Ascending aorta (tissue), 2 donors: ENCODE results near the gene TRIM17. TPM values are rescaled to one million over a fixed set of nuclear protein-coding genes. Genes with fewer than 3 reads are reported as not detected.

Source experiments
- DNase-seq, 2 donors: peaks; one replicate each; pipeline ENCODE4 v3.0.0-alpha.2; 2019; ENCODE audit warnings: low spot score in 2 of 2
- H3K27ac ChIP-seq, 2 donors: fragments of 200-600 bp; sonication (generic); one replicate each; pipeline ENCODE4 v1.5.1; 2016 to 2017; ENCODE audit warnings: mild to moderate bottlenecking in 1 of 2
- H3K27me3 ChIP-seq: fragments of 200-600 bp; sonication (generic); one replicate; pipeline ENCODE4 v1.5.1; 2017
- H3K36me3 ChIP-seq, 2 donors: fragments of 200-600 bp; sonication (generic); one replicate each; pipeline ENCODE4 v1.5.1; 2016
- H3K4me1 ChIP-seq, 2 donors: fragments of 200-600 bp; sonication (generic); one replicate each; pipeline ENCODE4 v1.5.1; 2016 to 2017; ENCODE audit warnings: mild to moderate bottlenecking in 1 of 2
- H3K4me3 ChIP-seq, 2 donors: fragments of 200-600 bp; sonication (generic); one replicate each; pipeline ENCODE4 v1.5.1; 2016 to 2017; ENCODE audit warnings: mild to moderate bottlenecking in 1 of 2
- H3K9me3 ChIP-seq, 2 donors: fragments of 200-600 bp; sonication (generic); one replicate each; pipeline ENCODE4 v1.5.1; 2016
- CTCF ChIP-seq, 3 experiments: fragments of 200-600 bp in 2 of 3; fragments of 450-650 bp in 1 of 3; sonication (generic) in 2 of 3; IDR thresholded peaks; one replicate each; pipeline ENCODE4 v1.5.1; 2016 to 2019; ENCODE audit warnings: antibody characterized with exemption in 3 of 3, mild to moderate bottlenecking in 1 of 3, moderate library complexity in 1 of 3
- intact Hi-C: fragments of 100-400 bp; cut with DNase I; formaldehyde crosslinking; loops from one replicate; pipeline ENCODE4 v1.15.1; 2023
- total RNA-seq: library from RNA; depleted of rRNA; stranded (reverse); fragments of >200 nt; gene quantifications from one replicate; pipeline ENCODE4 v1.1.0, GENCODE V29; 2016

TRIM17 gene
- total RNA-seq, 1 donor from 2014 or later: not detected

DNA sequence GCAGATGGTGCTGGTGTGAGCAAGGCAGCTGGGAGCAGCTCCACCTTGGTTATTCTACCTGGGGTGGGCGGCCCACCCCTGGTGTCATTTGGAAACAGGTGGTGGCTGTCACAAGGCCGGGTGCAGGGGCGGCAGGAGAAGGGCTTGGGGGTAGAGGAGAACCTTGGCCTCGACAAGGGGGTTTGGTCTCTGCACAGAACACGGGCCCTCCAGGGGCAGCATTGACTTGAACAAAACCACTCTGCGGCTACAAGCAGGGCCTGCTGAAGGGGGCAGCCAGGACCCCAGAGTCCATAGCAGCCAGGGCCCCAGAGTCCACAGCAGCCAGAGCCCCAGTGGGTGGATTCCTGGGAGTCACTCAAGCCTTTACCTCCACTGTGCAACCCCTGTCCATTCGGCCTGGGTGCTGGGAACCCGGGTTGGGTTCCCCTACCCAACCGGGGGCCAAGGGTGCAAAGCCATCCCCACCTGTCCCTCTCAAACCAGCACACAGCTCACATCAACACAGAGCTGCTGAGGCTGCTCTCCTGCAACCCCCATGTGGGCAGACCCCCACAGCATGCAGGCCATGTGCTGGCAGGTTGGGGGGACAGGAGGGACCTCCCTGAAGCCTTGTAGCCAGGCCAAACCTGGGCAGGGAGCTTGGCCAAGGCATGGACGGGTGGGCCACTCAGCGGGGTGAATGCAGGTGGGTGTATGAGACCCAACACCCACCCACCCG is 17.8 kb downstream of the TRIM17 start:
- H3K4me3 ChIP-seq: no peak overlapping the region
- H3K4me1 ChIP-seq: peaks cover 0 to 3% of the 10 kb centered on the region in 2 donors
- peaks cover 34 to 64% of the 10 kb centered on the region in 2 donors for H3K36me3 ChIP-seq
- H3K27me3 ChIP-seq: no peaks in the 10 kb centered on the region
- no peak overlapping the region for H3K27ac ChIP-seq
- H3K9me3 ChIP-seq: no peaks in the 10 kb centered on the region
- TF ChIP-seq CTCF (IDR thresholded peaks at IDR 0.05): no peak
- no peak for DNase-seq
- intact Hi-C loops: no loop called here

DNA sequence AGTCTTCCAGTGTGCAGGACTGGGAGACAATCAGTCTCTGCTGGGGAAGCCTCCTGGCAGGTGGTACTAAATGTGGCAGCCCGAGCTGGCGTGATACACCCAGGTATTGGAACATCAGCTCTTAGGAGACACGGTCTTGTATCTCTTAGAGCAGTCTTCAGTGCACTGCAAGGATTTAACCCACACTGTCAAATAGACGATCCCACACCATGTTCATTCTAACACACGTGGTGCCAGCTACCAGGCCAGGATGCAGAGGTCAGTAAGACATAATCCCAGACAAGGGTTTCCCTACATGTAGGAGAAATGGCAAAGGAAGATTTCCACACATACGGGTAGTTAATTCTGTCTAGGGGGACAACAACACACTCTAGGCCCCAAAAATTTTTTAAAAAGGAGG is 18.7 kb downstream of the TRIM17 start:
- Histone ChIP-seq H3K9me3 (no peaks in the 10 kb centered on the region), H3K27me3 (no peaks in the 10 kb centered on the region), H3K27ac (no peak overlapping the region), H3K36me3 (peaks cover 34 to 64% of the 10 kb centered on the region in 2 donors), H3K4me1 (peaks cover 0 to 11% of the 10 kb centered on the region in 2 donors), H3K4me3 (no peak overlapping the region)
- DNase-seq: no peak
- TF ChIP-seq CTCF (IDR thresholded peaks at IDR 0.05): no peak
- intact Hi-C loops: no loop called here

- Histone ChIP-seq H3K4me1 (peaks cover 0 to 11% of the 10 kb centered on the region in 2 donors), H3K4me3 (no peak overlapping the region), H3K9me3 (no peaks in the 10 kb centered on the region), H3K27ac (no peak overlapping the region), H3K36me3 (peaks cover 34 to 62% of the 10 kb centered on the region in 2 donors), H3K27me3 (no peaks in the 10 kb centered on the region)
- intact Hi-C loops: no loop called here
- no peak for TF ChIP-seq CTCF (IDR thresholded peaks at IDR 0.05)
- DNase-seq: no peak
Observed at GRCh38 chr1:228396770-228397662, 19.6 kb downstream of the TRIM17 start.

GRCh38 chr1:228394571-228395394 is 21.9 kb downstream of the TRIM17 start:
- Histone ChIP-seq H3K4me1 (peaks cover 0 to 11% of the 10 kb centered on the region in 2 donors), H3K36me3 (peaks cover 30 to 41% of the 10 kb centered on the region in 2 donors), H3K4me3 (no peak overlapping the region), H3K27ac (no peak overlapping the region), H3K27me3 (no peaks in the 10 kb centered on the region), H3K9me3 (no peaks in the 10 kb centered on the region)
- intact Hi-C loops: no loop called here
- TF ChIP-seq CTCF (IDR thresholded peaks at IDR 0.05): no peak
- peak in 1 of 2 donors; percentile 5 for DNase-seq

DNA sequence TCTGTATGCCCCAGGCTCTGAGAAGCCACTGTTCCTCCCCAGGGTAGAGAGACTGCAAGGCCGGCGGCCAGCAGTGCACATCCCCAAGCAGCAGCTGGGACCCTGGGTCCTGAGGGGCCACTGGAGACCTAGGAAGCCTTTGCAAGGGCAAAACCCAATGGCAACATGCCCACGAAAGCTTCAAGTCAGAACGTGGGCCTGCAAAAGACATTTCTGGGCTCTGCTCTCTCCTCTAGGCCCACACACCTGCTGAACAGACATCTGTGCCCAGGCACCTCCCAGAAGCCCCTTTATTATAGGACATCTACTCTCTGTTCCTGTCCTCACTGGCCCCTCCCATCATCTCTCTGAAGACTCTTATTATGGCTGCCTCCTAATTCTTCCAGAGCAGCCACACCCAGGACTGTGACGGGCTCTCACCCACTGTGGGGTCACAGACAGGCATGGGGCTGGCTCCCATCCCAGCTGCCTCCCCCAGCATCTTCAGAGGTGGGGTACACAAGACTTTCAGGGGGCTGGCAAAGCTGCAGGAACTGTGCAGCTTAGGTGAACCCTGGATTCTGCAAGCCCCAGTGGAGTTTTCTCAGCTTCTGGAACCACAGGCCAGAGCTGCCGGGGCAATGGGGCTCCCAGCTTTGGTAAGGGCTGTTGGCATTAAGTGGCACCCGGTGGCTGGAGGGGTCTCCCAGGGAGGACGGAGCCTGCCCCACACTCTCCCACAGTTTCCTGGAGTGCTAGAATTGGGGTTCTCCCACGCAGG is 22.7 kb downstream of the TRIM17 start:
- no peak overlapping the region for H3K4me3 ChIP-seq
- H3K27ac ChIP-seq: peak overlapping the region in 1 of 2 donors; percentile 24
- no peaks in the 10 kb centered on the region for H3K27me3 ChIP-seq
- H3K36me3 ChIP-seq: peaks cover 30 to 39% of the 10 kb centered on the region in 2 donors
- no peaks in the 10 kb centered on the region for H3K9me3 ChIP-seq
- H3K4me1 ChIP-seq: peaks cover 0 to 11% of the 10 kb centered on the region in 2 donors
- DNase-seq: no peak
- TF ChIP-seq CTCF (IDR thresholded peaks at IDR 0.05): no peak
- intact Hi-C loops: no loop called here
